GM12891 (cell line): ENCODE measurements around the gene SPACA4.

Source experiments
- DNase-seq: peaks from one replicate; pipeline ENCODE4 v3.0.0; 2011; ENCODE audit warnings: low spot score; ENCODE audit not compliant: insufficient read length
- FAIRE-seq: peaks from 2 replicates; lab custom pipeline; 2011; peaks lifted over from hg19 to GRCh38; lab: Jason Lieb, UNC
- PAX5 ChIP-seq: IDR thresholded peaks from 2 replicates; pipeline ENCODE4 v1.6.1; 2011; ENCODE audit warnings: low read length, moderate library complexity, mild to moderate bottlenecking; ENCODE audit not compliant: insufficient read depth, severe bottlenecking
- POLR2A ChIP-seq: IDR thresholded peaks from 2 replicates; pipeline ENCODE4 v1.6.1; 2011; ENCODE audit warnings: low read depth, low read length, control low read depth
- POLR2AphosphoS5 ChIP-seq: IDR thresholded peaks from 2 replicates; pipeline ENCODE4 v1.6.1; 2011; ENCODE audit warnings: low read depth, low read length, control low read depth
- POU2F2 ChIP-seq: IDR thresholded peaks from 2 replicates; pipeline ENCODE4 v1.6.1; 2011; ENCODE audit warnings: low read depth, mild to moderate bottlenecking, control low read depth, low read length, moderate library complexity
- SPI1 ChIP-seq: IDR thresholded peaks from 2 replicates; pipeline ENCODE4 v1.6.1; 2011; ENCODE audit warnings: low read depth, low read length, control low read depth
- TAF1 ChIP-seq: IDR thresholded peaks from 2 replicates; pipeline ENCODE4 v1.6.1; 2011; ENCODE audit warnings: low read depth, low read length, control low read depth

Gene SPACA4

DNA sequence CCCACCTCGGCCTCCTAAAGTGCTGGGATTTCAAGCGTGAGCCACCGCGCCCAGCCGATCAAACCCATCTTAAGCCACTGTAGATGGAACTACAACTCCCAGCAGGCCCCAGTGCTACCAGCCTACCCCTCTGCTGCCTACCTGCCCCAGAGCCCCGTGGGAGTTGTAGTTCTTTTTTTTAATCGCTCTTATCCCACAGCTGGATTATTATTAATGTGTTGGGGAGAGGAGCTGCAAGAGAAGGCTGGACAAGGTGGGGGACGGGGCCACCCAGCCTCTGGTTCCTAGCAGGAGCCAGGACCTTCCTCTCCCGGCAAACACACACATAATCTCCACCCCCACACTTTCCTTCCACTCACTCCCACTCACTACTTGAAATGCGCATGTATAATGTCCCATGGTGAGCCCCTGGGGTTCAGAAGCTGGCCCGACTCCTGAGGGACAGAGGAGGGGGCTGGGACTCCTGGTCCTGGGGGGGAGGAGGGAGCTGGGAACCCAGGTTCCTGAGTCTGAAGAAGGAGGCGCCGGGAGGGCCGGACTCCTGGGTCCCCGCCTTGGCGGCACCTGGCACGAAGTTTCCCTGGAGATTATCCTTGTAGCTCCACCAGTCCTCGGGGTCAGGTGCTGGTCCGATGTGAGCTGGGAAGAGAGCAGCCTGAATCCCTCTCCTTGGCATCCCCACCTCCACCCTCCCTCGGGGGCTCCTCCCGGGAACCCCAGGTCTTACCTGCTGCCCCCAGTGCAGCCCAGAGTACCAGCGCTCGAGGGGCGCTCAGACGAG is 38.5 kb downstream of the SPACA4 start:
- peak; percentile 75 for FAIRE-seq
- TF ChIP-seq PAX5 (no peak), POLR2A (no peak), TAF1 (no peak), POU2F2 (no peak), SPI1 (no peak), POLR2AphosphoS5 (no peak)
- no peak for DNase-seq

DNA sequence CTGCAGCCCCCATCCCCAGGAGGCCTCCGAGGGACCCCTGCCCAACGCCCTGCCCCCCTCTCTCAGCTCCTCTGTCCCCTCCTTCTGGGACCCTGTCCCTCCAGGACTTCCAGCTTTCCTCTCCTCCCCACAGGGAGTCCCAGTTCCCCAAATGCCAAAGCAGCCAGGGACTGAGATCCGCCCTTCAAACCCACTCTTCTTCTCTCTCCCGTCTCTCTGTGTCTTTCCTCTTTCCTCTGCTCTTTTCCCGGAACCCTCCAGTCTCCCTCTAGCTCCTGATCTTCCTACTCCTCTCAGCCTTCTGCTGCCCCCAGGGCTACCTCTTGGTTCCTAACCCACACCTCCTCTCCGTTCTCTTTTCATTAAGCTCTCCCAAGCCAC is 39.1 kb downstream of the SPACA4 start:
- DNase-seq (no peak), FAIRE-seq (no peak)
- TF ChIP-seq SPI1 (peak; percentile 33; the same call in 1 of the 2 replicates), POU2F2 (no peak)

DNA sequence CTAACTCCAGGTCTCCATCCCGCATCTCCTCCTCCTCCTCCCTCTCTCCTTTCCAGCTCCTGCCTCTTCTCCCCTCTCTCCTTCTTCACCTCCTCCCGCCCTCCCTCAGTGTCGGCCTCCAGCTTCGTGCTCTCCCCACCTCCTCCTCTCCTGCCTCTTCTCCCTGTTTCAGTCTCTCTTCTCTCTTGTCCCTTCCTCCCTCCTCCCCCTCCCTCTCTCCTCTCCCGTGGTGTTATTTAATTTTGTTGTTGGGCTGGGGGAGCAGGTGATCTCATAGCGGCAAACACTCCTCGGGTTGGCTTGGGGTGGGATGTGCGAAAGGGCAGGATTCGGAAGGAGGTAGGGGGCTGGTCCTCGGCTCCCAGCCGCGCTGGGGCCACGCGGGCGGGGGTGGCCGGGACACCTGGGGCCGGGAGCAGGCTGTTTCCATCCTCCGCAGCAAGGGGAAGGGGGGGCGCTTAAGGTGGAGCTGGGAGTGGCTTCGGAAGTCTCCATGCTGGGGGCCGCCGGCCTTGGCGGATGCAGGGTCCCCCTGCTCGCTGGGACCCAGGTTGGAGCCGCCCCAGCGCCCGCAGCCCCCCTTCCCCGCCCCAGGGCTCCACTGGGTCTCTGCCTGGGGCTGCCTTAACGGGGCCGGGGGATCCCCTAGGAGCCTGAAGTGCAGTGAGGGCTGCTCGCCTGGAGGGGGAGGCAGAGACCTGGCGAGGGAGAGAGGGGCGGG is 39.6 kb downstream of the SPACA4 start, which contains the start of gene CA11:
CA11 (minus strand) TSS at position 187 of the 721 bp plus-strand sequence. CDS start 555 bp downstream, outside the sequence.
- TF ChIP-seq TAF1, result no peak
- TF ChIP-seq PAX5, result no peak
- TF ChIP-seq POU2F2, result 0 out of 2 replicates have a peak, but pooled peaks have one; percentile 13
- FAIRE-seq (peak; percentile 47), DNase-seq (peak; percentile 95)

DNA sequence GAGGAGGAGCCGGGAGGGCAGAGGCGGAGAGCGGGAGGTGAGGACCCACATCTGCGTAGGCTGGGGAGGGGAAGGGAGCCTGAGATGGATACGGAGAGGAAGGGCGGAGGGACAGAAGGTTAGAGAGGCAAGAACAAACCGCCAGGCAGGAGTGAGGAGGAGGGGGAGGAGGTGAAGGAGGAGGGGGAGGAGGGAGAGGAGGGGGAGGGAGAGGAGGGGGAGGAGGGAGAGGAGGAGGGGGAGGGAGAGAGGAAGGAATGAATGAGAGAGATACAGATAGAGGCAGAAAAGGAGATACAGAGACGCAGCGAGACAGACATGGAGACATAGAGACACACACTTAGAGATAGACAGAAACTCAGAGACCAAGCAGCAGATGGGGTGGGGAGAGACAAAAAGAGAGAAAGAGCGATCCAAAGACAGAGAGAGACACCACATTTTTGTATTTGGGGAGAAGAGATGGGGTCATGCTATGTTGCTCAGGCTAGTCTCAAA is 40.2 kb downstream of the SPACA4 start:
- FAIRE-seq (peak; percentile 92), DNase-seq (no peak)
- no peak for TF ChIP-seq POLR2A
- TF ChIP-seq POU2F2, result no peak
- TF ChIP-seq SPI1, result no peak
- TF ChIP-seq POLR2AphosphoS5, result no peak
- TF ChIP-seq PAX5, result no peak
- TF ChIP-seq TAF1, result no peak

DNA sequence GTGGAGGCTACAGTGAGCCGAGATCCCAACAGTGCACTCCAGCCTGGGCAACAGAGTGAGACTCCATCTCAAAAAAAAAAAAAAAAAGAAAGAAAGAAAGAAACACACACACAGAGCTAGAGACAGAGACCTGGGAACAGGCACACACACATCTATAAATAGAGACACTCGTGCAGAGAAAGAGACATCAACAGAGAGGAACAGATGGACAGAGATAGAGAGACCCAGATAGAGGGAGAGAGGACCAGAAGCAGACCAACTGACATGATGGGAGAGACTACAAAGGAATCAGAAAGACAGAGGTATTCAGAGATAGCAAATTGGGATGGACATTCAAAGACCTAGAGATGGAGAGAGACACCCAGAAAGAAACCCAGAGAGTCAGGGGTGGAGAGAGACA is 41.6 kb downstream of the SPACA4 start:
- no peak for TF ChIP-seq PAX5
- no peak for TF ChIP-seq POU2F2
- no peak for TF ChIP-seq POLR2AphosphoS5
- no peak for TF ChIP-seq TAF1
- TF ChIP-seq POLR2A, result no peak
- no peak for TF ChIP-seq SPI1
- DNase-seq, result no peak

DNA sequence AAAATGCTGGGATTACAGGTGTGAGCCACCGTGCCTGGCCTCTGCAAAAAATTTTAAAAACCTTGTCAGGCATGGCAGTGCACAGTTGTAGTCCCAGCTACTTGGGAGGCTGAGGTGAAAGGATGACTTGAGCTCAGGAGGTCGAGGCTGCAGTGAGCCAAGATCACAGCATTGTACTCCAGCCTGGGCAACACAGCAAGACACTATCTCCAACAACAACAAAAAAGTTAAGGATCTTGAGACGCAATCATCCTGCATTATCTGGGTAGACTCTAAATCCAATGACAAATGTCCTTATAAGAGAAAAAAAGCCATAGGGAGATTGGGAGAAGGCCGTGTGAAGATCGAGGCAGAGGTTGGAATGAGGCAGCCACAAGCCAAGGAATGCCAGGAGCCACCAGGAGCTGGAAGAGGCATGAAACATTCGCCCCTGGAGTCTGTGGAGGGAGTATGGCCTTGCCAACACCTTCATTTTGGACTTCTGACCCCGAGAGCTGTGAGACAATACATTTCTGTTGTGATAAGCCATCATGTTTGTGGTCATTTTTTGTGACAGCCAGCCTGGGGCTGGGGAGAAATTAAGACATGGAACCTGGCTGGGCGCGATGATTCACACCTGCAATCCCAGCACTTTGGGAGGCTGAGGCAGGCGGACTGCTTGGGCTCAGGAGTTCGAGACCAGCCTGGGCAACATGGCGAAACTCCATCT is 44.6 kb downstream of the SPACA4 start:
- DNase-seq, result no peak
- TF ChIP-seq TAF1 (no peak), POLR2A (no peak), PAX5 (no peak), POU2F2 (no peak), POLR2AphosphoS5 (no peak), SPI1 (no peak)
- FAIRE-seq, result no peak

More for the DNA sequence above, 41.6 kb downstream of the SPACA4 start:
- FAIRE-seq, result no peak

DNA sequence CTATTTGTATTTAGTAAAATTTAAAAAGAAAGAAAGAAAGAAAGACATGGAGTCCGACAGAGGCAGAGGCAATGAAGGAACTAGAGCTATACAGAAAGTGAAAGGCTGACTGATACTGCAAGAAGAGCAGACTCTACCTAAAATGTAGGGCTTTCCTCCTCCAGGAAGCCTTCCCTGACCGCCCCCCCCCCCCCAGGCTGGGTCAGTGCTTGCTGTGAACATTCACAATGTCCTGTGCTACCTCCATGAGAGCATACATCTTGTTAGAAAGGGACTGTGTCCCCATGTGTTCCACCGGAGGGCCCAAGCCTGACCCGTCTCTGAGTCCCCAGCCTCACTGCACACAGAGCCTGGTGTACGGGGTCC is 45.1 kb downstream of the SPACA4 start:
- FAIRE-seq (no peak), DNase-seq (no peak)
- TF ChIP-seq PAX5, result no peak
- no peak for TF ChIP-seq SPI1
- TF ChIP-seq POU2F2, result no peak
- TF ChIP-seq POLR2A, result no peak
- no peak for TF ChIP-seq POLR2AphosphoS5
- no peak for TF ChIP-seq TAF1

DNA sequence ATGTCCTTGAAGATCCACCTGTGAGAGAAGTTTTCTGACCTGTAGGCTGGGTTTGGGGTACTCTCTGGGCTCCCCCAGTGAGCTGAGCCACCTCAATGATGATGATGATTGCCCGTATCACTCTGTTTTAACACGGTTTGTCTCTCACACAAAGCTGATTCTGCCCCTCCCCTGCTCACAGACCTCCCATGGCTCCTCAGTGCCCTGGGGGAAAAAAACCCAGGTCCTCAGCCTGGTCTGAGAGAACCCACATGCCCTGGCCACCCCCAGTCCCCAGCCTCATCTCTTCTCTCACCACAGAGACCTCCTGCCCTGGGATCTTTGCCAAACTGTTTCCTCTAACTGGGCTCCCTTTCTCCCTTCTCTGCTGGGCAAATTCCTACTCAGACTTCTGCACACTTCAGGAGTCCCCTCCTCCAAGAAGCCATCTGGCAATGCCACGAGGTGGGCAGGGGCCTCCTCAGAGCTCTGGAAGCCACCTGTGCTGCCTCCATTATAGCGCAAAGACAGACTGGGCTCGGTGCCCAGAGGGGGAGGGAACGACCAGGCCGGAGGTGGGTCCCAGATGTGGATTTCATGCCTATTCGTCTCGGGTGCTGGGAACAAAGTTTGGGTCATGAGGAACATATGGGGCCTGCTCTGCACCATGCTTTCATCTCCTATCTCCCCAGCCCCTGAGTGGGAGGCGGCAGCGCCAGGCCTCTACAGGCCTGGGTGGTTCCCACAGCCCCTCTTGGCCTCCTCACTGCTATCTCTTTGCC is 47.9 kb downstream of the SPACA4 start:
- DNase-seq (no peak), FAIRE-seq (no peak)
- TF ChIP-seq TAF1, result no peak
- no peak for TF ChIP-seq POU2F2
- no peak for TF ChIP-seq SPI1
- TF ChIP-seq PAX5, result no peak
- TF ChIP-seq POLR2AphosphoS5, result no peak
- TF ChIP-seq POLR2A, result no peak

DNA sequence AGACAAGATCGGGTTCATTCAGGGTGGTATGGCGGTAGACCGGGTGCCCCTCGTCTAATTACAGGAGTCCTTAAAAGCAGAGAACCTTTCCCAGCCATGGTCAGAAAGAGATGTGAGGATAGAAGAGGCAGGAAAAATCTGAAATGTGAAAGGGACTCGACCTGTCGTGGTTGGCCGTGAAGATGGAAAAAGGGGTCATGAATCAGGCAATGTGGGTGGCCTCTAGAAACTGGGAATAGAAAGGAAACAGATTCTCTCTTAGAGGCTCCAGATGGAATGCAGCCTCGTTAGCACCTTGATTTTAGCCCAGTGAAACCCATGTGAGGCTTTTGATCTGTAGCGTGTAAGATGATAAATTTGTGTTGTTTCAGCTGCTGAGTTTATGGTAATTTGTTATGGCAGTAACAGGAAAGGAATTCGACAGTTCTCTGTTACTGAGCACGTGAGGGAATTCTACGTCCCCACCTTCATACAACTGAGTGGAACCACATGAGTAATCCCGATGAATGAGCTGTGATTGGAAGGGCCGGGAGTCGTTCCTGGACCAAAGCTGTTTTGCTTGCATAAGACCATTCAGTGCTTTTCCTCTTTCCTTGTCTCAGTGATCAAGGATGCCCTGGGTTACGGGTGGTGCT is 50.4 kb downstream of the SPACA4 start:
- DNase-seq, result no peak
- TF ChIP-seq TAF1, result no peak
- no peak for TF ChIP-seq SPI1
- no peak for TF ChIP-seq POLR2AphosphoS5
- TF ChIP-seq POU2F2, result no peak
- no peak for TF ChIP-seq POLR2A
- TF ChIP-seq PAX5, result no peak
- FAIRE-seq, result no peak
